ENCODE results near the gene PCSK5.

The PCSK5 gene

GRCh38 chr9:76231001-76231400 lies 340.5 kb downstream of the PCSK5 start:
- Histone ChIP-seq H3K36me3 (ENCODE audit: insufficient read depth, low read length) (no peaks in the 10 kb centered on the region), H3K9me3 (ENCODE audit: control insufficient read depth, insufficient read depth, low read length) (no peaks in the 10 kb centered on the region), H3K4me1 (ENCODE audit: insufficient read depth, low read length) (no peaks in the 10 kb centered on the region), H3K9ac (ENCODE audit: low read depth, low read length) (no peak overlapping the region)

- Histone ChIP-seq H3K36me3 (ENCODE audit: insufficient read depth, low read length) (no peaks in the 10 kb centered on the region), H3K9me3 (ENCODE audit: control insufficient read depth, insufficient read depth, low read length) (no peaks in the 10 kb centered on the region), H3K9ac (ENCODE audit: low read depth, low read length) (no peak overlapping the region), H3K4me1 (ENCODE audit: insufficient read depth, low read length) (no peaks in the 10 kb centered on the region)
Measured at GRCh38 chr9:76232861-76233489, 342.5 kb downstream of the PCSK5 start.

GRCh38 chr9:76240578-76240977 lies 350.1 kb downstream of the PCSK5 start:
- Histone ChIP-seq H3K36me3 (ENCODE audit: insufficient read depth, low read length) (no peaks in the 10 kb centered on the region), H3K9ac (ENCODE audit: low read depth, low read length) (no peak overlapping the region), H3K4me1 (ENCODE audit: insufficient read depth, low read length) (no peaks in the 10 kb centered on the region), H3K9me3 (ENCODE audit: control insufficient read depth, insufficient read depth, low read length) (no peaks in the 10 kb centered on the region)

- no peaks in the 10 kb centered on the region for H3K4me1 ChIP-seq (ENCODE audit: insufficient read depth, low read length)
- no peaks in the 10 kb centered on the region for H3K9me3 ChIP-seq (ENCODE audit: control insufficient read depth, insufficient read depth, low read length)
- H3K36me3 ChIP-seq (ENCODE audit: insufficient read depth, low read length) = no peaks in the 10 kb centered on the region
- no peak overlapping the region for H3K9ac ChIP-seq (ENCODE audit: low read depth, low read length)
Measured at GRCh38 chr9:76245518-76245917, 355.0 kb downstream of the PCSK5 start.

- Histone ChIP-seq H3K4me1 (ENCODE audit: insufficient read depth, low read length) (no peaks in the 10 kb centered on the region), H3K9ac (ENCODE audit: low read depth, low read length) (no peak overlapping the region), H3K9me3 (ENCODE audit: control insufficient read depth, insufficient read depth, low read length) (no peaks in the 10 kb centered on the region), H3K36me3 (ENCODE audit: insufficient read depth, low read length) (no peaks in the 10 kb centered on the region)
Measured at GRCh38 chr9:76246680-76247079, 356.2 kb downstream of the PCSK5 start.

- no peak overlapping the region for H3K9ac ChIP-seq (ENCODE audit: low read depth, low read length)
- H3K9me3 ChIP-seq (ENCODE audit: control insufficient read depth, insufficient read depth, low read length) = no peaks in the 10 kb centered on the region
- H3K36me3 ChIP-seq (ENCODE audit: insufficient read depth, low read length) = no peaks in the 10 kb centered on the region
- H3K4me1 ChIP-seq (ENCODE audit: insufficient read depth, low read length) = no peaks in the 10 kb centered on the region
Measured at GRCh38 chr9:76247426-76247825, 357.0 kb downstream of the PCSK5 start.

- H3K4me1 ChIP-seq (ENCODE audit: insufficient read depth, low read length) = no peaks in the 10 kb centered on the region
- no peak overlapping the region for H3K9ac ChIP-seq (ENCODE audit: low read depth, low read length)
- H3K9me3 ChIP-seq (ENCODE audit: control insufficient read depth, insufficient read depth, low read length) = no peaks in the 10 kb centered on the region
Measured at GRCh38 chr9:76249309-76249708, 358.8 kb downstream of the PCSK5 start.

GRCh38 chr9:76255781-76256455 lies 365.4 kb downstream of the PCSK5 start:
- no peaks in the 10 kb centered on the region for H3K36me3 ChIP-seq (ENCODE audit: insufficient read depth, low read length)
- H3K4me1 ChIP-seq (ENCODE audit: insufficient read depth, low read length) = no peaks in the 10 kb centered on the region
- H3K9me3 ChIP-seq (ENCODE audit: control insufficient read depth, insufficient read depth, low read length) = no peaks in the 10 kb centered on the region
- no peak overlapping the region for H3K9ac ChIP-seq (ENCODE audit: low read depth, low read length)

More at GRCh38 chr9:76249309-76249708, 358.8 kb downstream of the PCSK5 start:
- H3K36me3 ChIP-seq (ENCODE audit: insufficient read depth, low read length) = no peaks in the 10 kb centered on the region

GRCh38 chr9:76257311-76257710 lies 366.8 kb downstream of the PCSK5 start:
- Histone ChIP-seq H3K9me3 (ENCODE audit: control insufficient read depth, insufficient read depth, low read length) (no peaks in the 10 kb centered on the region), H3K9ac (ENCODE audit: low read depth, low read length) (no peak overlapping the region), H3K4me1 (ENCODE audit: insufficient read depth, low read length) (no peaks in the 10 kb centered on the region), H3K36me3 (ENCODE audit: insufficient read depth, low read length) (no peaks in the 10 kb centered on the region)

- Histone ChIP-seq H3K4me1 (ENCODE audit: insufficient read depth, low read length) (no peaks in the 10 kb centered on the region), H3K9me3 (ENCODE audit: control insufficient read depth, insufficient read depth, low read length) (no peaks in the 10 kb centered on the region), H3K36me3 (ENCODE audit: insufficient read depth, low read length) (no peaks in the 10 kb centered on the region), H3K9ac (ENCODE audit: low read depth, low read length) (no peak overlapping the region)
Measured at GRCh38 chr9:76266649-76267283, 376.3 kb downstream of the PCSK5 start.

- Histone ChIP-seq H3K36me3 (ENCODE audit: insufficient read depth, low read length) (no peaks in the 10 kb centered on the region), H3K4me1 (ENCODE audit: insufficient read depth, low read length) (no peaks in the 10 kb centered on the region), H3K9me3 (ENCODE audit: control insufficient read depth, insufficient read depth, low read length) (no peaks in the 10 kb centered on the region), H3K9ac (ENCODE audit: low read depth, low read length) (no peak overlapping the region)
Measured at GRCh38 chr9:76267284-76267652, 376.8 kb downstream of the PCSK5 start.

- Histone ChIP-seq H3K9ac (ENCODE audit: low read depth, low read length) (no peak overlapping the region), H3K9me3 (ENCODE audit: control insufficient read depth, insufficient read depth, low read length) (no peaks in the 10 kb centered on the region), H3K36me3 (ENCODE audit: insufficient read depth, low read length) (no peaks in the 10 kb centered on the region), H3K4me1 (ENCODE audit: insufficient read depth, low read length) (no peaks in the 10 kb centered on the region)
Measured at GRCh38 chr9:76269789-76270188, 379.3 kb downstream of the PCSK5 start.

- Histone ChIP-seq H3K9me3 (ENCODE audit: control insufficient read depth, insufficient read depth, low read length) (no peaks in the 10 kb centered on the region), H3K9ac (ENCODE audit: low read depth, low read length) (no peak overlapping the region), H3K4me1 (ENCODE audit: insufficient read depth, low read length) (no peaks in the 10 kb centered on the region), H3K36me3 (ENCODE audit: insufficient read depth, low read length) (no peaks in the 10 kb centered on the region)
Measured at GRCh38 chr9:76271755-76272154, 381.3 kb downstream of the PCSK5 start.

GRCh38 chr9:76289042-76289441 lies 398.6 kb downstream of the PCSK5 start:
- Histone ChIP-seq H3K36me3 (ENCODE audit: insufficient read depth, low read length) (no peaks in the 10 kb centered on the region), H3K9ac (ENCODE audit: low read depth, low read length) (no peak overlapping the region), H3K9me3 (ENCODE audit: control insufficient read depth, insufficient read depth, low read length) (no peaks in the 10 kb centered on the region), H3K4me1 (ENCODE audit: insufficient read depth, low read length) (no peaks in the 10 kb centered on the region)

GRCh38 chr9:76289703-76290102 lies 399.2 kb downstream of the PCSK5 start:
- H3K9me3 ChIP-seq (ENCODE audit: control insufficient read depth, insufficient read depth, low read length) = no peaks in the 10 kb centered on the region
- no peak overlapping the region for H3K9ac ChIP-seq (ENCODE audit: low read depth, low read length)
- no peaks in the 10 kb centered on the region for H3K4me1 ChIP-seq (ENCODE audit: insufficient read depth, low read length)
- H3K36me3 ChIP-seq (ENCODE audit: insufficient read depth, low read length) = no peaks in the 10 kb centered on the region
